NCI-H2227 (cell line): ENCODE measurements around the gene TRIM2.

ENCODE experiments used
- DNase-seq: peaks from one replicate; lab custom pipeline; 2025; ENCODE audit not compliant: unreplicated experiment; lab: John Stamatoyannopoulos, UW

The TRIM2 gene

GRCh38 chr4:153221783-153222706, 17.8 kb downstream of the TRIM2 start:
- peak; percentile 39 for DNase-seq

GRCh38 chr4:153222707-153223426, 18.6 kb downstream of the TRIM2 start:
- peak; percentile 10 for DNase-seq

GRCh38 chr4:153223427-153223801, 19.2 kb downstream of the TRIM2 start:
- no peak for DNase-seq

GRCh38 chr4:153223930-153224329, 19.7 kb downstream of the TRIM2 start:
- no peak for DNase-seq

- no peak for DNase-seq
Observed at GRCh38 chr4:153224474-153224873, 20.2 kb downstream of the TRIM2 start.

- DNase-seq: no peak
Observed at GRCh38 chr4:153227469-153228075, 23.3 kb downstream of the TRIM2 start.

- DNase-seq: peak; percentile 16
Observed at GRCh38 chr4:153228512-153229140, 24.4 kb downstream of the TRIM2 start.

- DNase-seq: no peak
Observed at GRCh38 chr4:153229545-153229944, 25.3 kb downstream of the TRIM2 start.

GRCh38 chr4:153232768-153233167, 28.5 kb downstream of the TRIM2 start:
- DNase-seq: no peak

- DNase-seq: no peak
Observed at GRCh38 chr4:153233761-153234371, 29.6 kb downstream of the TRIM2 start.

- DNase-seq: no peak
Observed at GRCh38 chr4:153234885-153235284, 30.6 kb downstream of the TRIM2 start.

- no peak for DNase-seq
Observed at GRCh38 chr4:153238135-153238919, 34.1 kb downstream of the TRIM2 start.

GRCh38 chr4:153239409-153239808, 35.2 kb downstream of the TRIM2 start:
- no peak for DNase-seq

- DNase-seq: no peak
Observed at GRCh38 chr4:153241295-153241694, 37.1 kb downstream of the TRIM2 start.

GRCh38 chr4:153241970-153242838, 38.0 kb downstream of the TRIM2 start:
- peak; percentile 16 for DNase-seq

GRCh38 chr4:153242839-153243324, 38.6 kb downstream of the TRIM2 start:
- DNase-seq: no peak

- DNase-seq: no peak
Observed at GRCh38 chr4:153243468-153243867, 39.2 kb downstream of the TRIM2 start.

- DNase-seq: no peak
Observed at GRCh38 chr4:153244969-153245368, 40.7 kb downstream of the TRIM2 start.

- DNase-seq: no peak
Observed at GRCh38 chr4:153245775-153246174, 41.5 kb downstream of the TRIM2 start.
